HL-60/S4 treated with phorbol 12-myristate 13-acetate at 8.2 ng/mL for 4 days and 3 days (cell line): ENCODE measurements around the gene KCNK3.
"Not testable (repeated sequence)": the region's sequence is repeated elsewhere in the genome, so short reads cannot be mapped to it uniquely, and the experiment has no call there.

ENCODE experiments used
- in situ Hi-C: fragments of 300-500 bp; cut with MboI; formaldehyde crosslinking; loops from 2 replicates; pipeline ENCODE4 v1.15.0; 2022; ENCODE audit warnings: low sequenced_read_pairs

The KCNK3 gene

DNA sequence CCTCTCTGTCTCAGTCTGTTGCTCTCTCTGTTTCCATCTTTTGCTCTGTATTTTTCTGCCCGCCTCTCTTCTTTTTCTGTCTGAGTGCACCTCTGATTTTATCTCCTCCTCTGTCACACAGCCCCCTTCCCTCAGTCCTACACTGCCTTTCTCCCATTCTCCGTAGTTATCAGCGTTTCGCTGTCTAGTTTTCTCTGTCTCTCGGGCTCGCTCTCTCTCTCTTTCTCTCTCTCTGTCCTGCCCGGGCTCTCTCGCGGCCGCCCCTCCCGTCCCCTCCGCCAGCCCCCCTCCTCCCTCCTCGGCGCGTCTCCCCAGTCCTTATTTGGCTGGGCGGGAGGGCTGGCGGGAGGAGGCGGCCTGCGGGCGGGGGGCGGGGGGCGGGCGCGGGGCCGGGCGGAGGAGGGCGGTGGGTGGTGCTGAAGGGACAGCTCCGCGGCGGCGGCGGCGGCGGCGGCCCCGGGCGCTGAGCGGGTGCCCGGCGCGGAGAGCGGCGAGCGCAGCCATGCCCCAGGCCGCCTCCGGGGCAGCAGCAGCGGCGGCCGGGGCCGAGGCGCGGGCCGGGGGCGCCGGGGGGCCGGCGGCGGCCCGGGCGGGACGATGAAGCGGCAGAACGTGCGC lies at the start of gene KCNK3:
TSS of gene KCNK3 (plus strand) at position 444 of the 618 bp plus-strand sequence. CDS start at position 598, 154 bp downstream.
- in situ Hi-C loops = no loop called here

- in situ Hi-C loops = no loop called here
These were observed 48.2 kb upstream of the KCNK3 start for GRCh38 chr2:26644188-26644835.

DNA sequence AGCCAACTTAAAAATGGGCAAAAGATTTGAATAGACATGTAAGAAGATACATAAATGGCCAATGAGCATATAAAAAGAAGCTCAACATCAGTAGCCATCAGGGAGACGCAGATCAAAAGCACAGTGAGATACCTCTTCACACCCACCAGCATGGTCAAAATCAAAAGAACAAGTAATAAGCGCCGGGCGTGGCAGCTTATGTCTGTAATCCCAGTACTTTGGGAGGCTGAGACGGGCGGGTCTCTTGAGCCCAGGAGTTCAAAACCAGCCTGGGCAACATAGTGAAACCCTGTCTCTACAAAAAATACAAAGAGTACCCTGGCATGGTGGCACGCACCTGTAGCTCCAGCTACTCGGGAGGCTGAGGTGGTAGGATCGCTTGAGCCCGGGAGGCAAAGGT lies 46.8 kb upstream of the KCNK3 start:
- in situ Hi-C loops = no loop called here

DNA sequence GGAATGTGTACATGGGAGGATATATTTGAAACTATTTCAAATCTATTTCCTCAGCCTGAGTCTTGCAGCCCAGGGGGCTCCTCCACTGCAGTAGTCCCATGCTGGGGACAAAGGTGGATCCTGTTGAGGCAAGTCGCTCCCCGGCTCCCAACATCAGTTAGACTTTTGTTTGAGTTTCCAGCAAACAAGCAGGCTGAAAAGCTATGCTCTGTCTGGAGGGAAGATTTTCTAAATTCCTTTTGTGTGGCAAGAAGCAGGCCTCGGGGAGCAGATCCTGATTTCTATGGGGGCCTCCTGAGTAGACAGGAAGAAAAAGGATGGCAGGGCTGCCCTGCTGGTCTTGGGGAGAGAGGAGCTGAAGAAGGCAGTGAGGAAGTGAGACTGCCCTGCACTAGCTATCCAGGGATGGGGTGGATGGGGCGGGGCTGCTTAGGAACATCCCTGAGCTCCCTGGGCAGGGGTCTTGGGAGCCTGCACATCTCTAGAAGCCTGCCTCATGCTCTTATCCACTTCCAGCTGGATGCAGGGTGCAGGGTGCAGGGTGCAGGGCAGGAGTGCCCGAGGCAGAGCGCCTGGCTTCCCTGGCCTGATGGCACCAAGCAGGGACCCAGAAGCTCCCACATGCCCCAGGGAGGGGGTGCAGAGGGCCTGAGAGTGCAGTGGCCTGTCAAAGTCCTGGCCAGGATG lies 45.4 kb upstream of the KCNK3 start:
- in situ Hi-C loops = no loop called here

- in situ Hi-C loops = no loop called here
These were observed 44.5 kb upstream of the KCNK3 start for GRCh38 chr2:26647981-26648380.

DNA sequence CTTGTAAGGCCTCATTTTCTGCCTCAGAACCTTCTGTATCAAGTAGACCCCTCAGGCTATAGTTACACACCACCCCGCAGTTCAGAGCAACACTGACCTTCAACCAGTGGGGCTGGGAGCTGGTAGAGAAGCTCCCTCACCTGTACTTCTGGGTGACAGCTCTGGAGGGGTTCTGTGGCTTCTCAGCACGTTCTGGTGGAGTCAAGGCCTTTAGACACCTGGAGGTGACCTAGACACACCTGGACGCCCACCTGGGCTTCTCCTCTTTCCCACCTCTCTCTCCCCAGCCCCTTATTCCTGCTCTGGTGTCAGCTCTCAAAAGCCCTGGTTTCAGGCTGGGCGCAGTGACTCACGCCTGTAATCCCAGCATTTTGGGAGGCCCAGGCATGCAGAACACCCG lies 44.0 kb upstream of the KCNK3 start:
- in situ Hi-C loops = no loop called here

DNA sequence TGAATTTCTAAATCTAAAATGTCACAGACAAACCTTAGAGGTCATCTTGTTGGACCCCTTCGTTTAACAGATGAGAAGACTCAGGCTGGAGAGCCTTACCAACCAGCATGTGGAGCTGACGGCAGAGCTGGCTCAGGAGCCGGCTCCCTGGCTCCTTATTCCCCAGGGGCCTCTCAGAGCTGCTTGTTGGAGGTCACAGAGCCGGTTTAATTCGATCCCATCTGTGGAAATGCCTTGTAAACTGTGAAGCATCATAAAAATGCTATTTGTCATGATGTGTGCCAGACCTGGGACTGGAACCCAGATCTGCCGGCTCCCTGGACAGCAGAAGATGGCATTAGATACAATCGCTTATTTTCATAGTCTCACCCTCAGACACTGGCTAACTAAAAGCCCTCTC lies 43.2 kb upstream of the KCNK3 start:
- in situ Hi-C loops = no loop called here

DNA sequence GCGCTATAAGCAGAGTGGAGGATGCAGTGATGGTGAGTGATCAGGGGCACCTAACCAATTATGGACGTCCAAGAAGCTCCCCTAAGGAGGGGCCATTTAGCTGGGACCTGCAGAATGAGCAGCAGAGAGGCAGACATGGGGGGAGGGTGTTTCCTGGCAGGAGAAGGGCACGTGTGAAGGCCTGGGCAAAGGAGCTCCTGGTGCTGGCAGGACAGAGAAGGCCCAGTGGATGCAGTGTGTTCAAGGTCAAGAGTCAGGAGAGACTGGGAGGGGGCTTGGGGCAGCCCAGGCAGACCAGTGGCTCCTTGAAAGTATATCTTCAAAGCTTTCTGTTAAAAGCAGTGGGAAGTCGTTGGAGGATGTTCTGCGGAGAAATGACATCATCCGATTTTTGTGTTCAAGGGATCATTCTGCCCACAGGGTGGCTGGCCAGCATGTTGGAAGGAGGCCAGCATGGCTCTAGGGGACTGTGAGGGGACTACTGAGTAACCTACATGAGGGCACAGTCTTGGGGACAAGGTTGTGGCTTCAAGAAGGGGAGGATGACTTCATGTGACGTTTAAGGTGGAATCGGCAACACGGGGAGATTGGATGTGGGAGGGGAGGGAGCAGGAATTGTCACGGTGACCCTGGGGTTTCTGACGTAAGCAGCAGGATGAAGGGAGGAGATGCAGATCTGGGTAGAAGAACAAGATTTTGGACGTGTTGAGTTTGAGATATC lies 42.4 kb upstream of the KCNK3 start:
- in situ Hi-C loops = no loop called here

DNA sequence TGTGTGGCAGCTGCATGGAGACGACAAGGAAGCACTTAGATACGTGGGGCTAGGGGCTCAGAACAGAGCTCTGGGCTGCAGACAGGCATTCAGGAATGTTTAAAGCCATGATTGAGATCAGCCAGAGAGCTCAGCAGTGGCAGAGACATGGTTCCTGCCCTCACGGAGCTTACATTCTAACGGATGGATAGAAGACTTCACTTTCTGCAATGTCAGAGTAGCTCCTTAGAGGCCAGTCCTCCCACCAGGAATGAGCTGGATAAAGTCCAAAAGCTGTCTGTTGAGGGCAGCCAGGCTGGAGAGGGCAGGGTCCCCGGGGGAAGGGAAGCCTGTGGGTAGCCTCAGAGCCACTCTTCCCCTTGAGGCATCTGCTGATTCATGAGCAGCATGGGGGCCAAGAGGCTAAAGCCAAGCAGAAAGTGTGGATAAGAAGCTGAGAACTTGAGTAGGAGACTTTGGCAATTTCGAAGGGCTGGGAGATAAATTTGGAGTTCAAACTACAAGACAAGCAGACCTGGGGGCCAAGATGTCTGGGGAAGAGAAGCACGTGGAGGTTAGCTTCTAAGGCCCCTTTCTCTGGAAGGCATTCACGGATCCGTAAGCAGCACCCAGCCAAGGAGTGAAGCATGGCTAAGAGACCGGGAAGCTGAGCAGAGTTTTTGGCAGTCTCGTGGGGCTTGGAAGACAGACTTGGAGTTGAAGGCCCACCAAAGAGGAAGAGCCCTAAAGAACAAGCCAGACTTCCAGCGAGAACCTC lies 41.6 kb upstream of the KCNK3 start:
- in situ Hi-C loops = no loop called here

GRCh38 chr2:26651470-26651771 lies 41.1 kb upstream of the KCNK3 start:
- in situ Hi-C loops = no loop called here

GRCh38 chr2:26651799-26652198 lies 40.7 kb upstream of the KCNK3 start:
- in situ Hi-C loops = no loop called here

DNA sequence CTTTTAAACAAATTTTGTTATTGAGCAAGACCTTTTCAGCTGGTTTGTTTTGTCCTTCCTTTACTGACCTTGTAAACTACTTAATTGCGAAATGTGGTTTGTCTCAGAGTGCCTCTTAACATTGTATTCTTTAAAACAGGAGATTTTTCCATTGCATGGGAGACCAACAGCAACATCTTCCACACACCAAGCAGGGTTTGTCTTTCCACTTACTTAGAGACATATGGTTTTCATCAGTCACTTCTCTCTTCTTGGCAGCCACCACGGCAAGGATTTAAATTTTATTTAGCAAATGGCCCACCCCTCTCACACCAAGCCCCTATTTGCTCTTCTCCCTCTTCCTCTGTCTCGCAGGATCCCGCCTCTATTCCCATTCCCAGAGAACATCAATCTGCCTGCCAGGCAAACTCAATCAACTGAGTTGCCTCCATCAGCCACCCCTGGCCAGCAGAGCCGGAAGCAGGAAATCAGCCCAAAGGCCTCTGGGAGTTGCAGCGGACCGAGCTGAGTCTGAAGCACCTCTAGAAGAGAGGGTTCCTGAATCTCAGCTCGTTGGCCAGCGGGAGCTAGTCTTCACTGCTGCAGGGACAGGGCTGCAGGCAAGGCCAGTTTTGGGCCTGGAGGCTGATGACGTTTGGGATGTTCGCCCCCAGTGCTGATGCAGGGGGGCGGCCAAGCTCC lies 40.0 kb upstream of the KCNK3 start:
- in situ Hi-C loops = no loop called here

DNA sequence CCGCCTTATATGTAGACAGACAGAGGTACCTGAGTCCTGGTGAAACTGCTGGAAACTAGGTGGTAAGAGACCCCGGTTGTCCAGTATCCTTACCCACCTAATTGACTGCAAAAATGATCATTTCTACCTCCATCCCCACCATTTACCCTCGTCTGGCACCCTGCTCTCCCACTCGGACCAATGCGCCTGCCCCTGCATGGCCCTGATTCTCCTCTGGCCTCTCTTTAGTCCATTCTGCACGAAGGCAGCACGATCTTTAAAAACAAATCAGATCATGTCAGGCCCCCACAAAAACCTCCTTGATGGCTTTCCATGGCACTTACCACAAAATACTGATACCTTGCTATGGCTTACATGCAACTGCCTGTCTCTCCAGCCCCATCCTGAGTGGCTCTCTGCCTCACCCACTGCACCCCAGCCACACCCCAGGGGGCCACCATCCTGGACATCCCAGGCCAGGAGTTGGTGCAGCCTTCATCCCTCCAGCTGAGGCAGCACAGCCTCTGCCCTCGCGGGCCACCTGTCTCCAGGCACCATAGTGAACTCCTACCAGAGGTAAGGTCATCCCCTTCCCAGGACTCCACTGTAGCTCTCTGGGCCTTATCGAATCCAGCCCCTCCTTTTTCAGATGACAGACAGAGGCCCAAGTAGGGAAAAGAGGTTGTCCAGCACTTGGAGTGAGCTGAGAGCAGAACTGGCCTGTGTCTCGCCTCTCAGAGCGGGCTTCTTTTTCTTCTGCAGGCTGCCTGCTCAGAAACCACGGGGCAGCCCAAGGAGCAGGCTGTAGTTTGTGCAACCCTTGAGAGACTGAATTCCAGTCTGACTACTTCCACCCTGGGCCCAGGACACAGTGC lies 39.1 kb upstream of the KCNK3 start:
- in situ Hi-C loops = no loop called here

DNA sequence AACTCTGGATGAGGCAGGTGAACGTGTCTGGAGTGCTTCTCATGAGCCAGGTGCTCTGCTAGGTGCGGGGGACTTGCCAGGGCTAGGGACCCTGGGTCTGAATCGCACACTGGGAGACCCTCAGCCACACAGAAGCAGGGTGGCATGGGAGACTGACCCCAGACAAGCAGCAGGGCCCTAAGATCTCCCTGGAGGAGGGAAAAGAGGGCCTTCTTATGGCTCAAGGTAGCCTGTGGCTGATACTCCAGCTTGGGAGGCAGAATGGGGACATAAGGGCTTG lies 38.5 kb upstream of the KCNK3 start:
- in situ Hi-C loops = no loop called here

- in situ Hi-C loops = not testable (repeated sequence)
These were observed 37.4 kb upstream of the KCNK3 start for GRCh38 chr2:26655120-26655519.

DNA sequence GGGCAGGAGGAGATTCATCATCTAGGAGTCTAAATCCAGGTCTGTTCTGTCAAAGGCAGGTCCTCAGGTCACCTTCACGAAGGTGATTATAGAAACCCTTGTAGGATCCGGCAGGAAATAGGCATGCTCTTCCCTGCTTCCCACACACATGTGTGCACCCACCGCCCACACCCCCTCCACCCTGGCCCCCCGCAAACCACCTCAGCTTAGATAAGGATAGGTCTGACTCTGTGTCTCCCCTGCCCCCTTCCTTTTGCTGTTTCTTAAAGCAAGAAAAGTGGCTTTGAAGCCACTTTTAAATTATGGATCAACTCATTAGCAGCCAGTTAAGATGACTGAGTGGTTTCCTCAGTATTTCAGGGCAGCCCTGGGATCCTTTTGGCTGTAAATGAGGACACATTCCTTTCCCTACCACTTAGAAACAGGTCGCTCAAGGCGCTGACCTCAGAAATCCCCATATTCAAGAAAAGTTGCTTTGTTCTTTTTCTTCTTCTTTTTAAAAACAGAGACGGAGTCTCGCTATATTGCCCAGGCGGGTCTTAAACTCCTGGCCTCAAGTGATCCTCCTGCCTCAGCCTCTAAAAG lies 36.8 kb upstream of the KCNK3 start:
- in situ Hi-C loops = no loop called here

GRCh38 chr2:26657265-26657664 lies 35.3 kb upstream of the KCNK3 start:
- in situ Hi-C loops = no loop called here

DNA sequence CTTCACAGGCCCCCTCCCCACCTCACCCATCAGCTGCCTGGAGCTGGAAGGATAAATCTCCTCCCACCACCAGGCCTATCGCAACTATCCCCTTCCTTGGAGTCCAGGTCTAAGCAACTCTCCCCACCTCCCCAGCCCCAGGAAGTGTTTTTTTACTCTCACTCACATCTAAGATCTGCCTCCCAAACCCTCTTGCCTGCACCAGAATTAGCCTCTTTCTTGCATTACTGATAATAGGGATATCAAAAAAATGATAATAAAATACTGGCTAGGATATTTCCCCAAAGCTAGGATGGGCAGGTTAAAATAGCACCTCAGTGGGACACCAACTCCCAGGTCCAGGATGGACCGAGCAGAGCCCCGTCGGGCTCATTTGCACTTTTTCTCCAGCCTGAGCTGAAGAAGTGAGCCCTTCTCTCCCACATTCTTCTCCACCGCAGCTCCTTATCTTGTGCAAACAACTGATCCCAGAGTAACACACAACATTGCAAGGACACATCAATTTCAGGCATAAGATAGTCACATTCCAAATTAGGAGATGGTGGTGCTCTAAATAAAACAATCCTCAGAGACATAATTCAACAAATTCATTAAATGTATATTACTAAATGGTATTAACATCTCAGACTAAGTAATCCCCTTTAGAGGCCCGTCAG lies 33.7 kb upstream of the KCNK3 start:
- in situ Hi-C loops = no loop called here

DNA sequence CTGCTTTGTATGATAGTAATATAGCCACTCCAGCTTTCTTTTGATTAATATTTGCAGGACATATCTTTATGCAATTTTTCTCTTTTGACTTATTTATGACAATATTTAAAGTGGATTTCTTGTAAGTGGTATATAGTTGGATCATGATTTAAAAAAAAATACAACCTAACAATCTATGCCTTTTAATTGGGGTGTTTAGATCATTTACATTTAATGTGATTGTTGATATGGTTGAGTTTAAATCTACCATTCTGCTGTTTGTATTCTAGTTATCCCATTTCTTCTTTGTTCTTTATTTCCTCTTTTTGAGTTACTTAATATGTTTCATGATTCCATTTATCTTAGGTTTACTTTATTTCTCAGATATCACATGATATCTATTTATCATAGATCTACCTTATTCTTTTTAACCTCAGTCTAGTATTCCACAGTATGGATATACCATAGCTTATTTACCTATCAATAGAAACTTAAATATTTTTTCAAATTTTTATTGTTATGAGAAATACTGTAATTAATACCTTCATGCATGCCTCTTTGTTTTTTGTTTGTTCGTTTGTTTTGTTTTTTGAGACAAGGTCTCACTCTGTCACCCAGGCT lies 32.1 kb upstream of the KCNK3 start:
- in situ Hi-C loops = no loop called here
